Endothelial cell of coronary artery (primary cell): ENCODE data around the gene TSEN34. TPM values are rescaled to one million over a fixed set of nuclear protein-coding genes. Genes with fewer than 3 reads are reported as not detected.

Source experiments
- total RNA-seq: library from RNA; depleted of rRNA; stranded (reverse); fragments of >200 nt; gene quantifications from 2 replicates; pipeline ENCODE4 v1.2.3, GENCODE V29; 2014

TSEN34 gene
- total RNA-seq = 38.1 and 44.1 TPM in 2 replicates

GRCh38 chr19:54191011-54191810 is at the start of gene TSEN34:
TSEN34 (plus strand) TSS chr19:54191308; CDS start chr19:54191365, 57 bp downstream.

DNA sequence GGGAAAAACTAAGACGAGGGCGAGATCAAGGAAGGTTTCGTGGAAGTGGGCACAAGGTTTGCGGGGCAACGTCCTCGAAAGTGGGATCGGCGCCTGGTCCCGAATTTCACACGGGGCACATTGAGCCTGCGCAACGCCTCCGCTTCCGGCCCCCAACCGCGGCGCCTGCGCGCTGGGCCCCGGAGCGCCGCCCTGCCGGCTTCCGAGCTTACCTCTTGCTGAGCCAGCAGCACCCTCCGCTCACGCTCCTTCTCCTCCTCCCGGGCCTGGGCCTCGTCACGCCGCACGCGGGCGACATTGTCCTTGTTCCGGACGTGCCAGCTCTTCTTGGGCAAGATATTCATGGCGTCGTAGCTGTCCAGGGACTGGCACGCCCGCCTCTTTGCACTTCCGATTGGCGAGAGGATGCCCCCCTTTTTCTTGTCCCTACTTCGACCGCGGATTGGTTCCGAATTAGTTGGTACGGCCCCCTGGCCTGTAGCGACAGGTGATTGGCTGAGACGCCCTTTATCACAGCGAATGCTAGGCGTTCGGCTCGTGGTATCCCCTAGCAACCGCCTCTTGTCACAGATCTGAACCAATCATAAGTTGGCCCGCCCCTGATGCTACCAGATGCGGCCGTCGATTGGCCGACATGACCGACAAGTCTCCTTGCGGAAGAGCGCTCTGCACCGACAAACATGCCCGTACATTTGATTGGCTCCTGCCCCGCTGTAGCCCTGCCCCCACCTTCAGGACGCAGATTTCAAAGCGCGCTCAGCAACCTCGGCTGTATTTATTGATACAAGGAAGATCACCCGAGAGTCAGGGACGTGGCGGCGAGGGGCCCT is 31.5 kb upstream of the TSEN34 start, which contains the start of gene LENG1:
LENG1 (minus strand) TSS at position 370 of the 830 bp plus-strand sequence; CDS start at position 344, 26 bp downstream.

GRCh38 chr19:54172471-54173358 is 18.4 kb upstream of the TSEN34 start, which contains the start of gene TMC4:
TMC4 (minus strand) TSS chr19:54173160; CDS start chr19:54173117, 43 bp downstream.

DNA sequence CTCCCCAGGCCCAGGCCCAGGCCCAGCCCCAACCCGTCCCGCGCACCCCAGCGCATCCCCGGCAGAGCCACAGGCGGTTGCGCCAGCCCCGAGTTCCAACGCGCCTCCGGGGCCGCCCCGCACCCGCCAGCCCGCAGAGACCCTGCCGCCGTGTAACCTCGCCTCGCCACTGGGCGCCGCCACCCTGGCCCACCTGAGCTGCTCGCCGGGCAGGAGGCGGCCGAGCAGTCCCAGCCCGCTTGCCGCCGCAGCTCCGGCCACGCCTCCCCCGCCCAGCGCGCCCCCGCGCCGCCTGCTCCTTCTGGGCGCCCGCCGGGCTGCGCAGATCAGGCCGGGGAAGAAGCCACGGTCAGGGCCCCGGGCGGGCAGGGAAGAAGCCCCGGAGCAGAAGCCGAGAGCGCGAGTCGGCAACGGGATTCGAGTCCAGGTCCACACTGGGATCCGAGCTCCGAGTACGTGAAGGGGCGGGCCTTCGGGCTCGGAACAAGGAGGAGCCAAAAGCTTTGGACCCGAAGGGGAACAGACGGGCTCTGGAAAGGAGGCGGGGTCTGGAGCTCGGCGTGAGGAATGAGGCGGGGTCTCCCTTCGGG is 1.9 kb upstream of the TSEN34 start, which contains the start of gene MBOAT7:
MBOAT7 (minus strand) TSS at position 436 of the 590 bp plus-strand sequence. CDS start 1,072 bp downstream, outside the sequence.

GRCh38 chr19:54222474-54223276 is 31.6 kb downstream of the TSEN34 start, which contains the start of gene LILRB3:
LILRB3 (minus strand) TSS chr19:54223007; CDS start chr19:54222976, 31 bp downstream.

GRCh38 chr19:54242646-54243045 is 51.5 kb downstream of the TSEN34 start, which contains the start of gene LILRA6:
LILRA6 (minus strand) TSS chr19:54242790.

Other genes starting within 250 kb of the TSEN34 start
- gene CACNG8, start 228.4 kb upstream of the TSEN34 start, total RNA-seq = 1.7 and 3.6 TPM in 2 replicates
- 1.6 and 3.3 TPM in 2 replicates for gene CACNG6, start 199.7 kb upstream of the TSEN34 start, total RNA-seq
- not detected in 2 replicates for gene VSTM1, start 127.4 kb upstream of the TSEN34 start, total RNA-seq
- not detected in 2 replicates for gene TARM1, start 109.9 kb upstream of the TSEN34 start, total RNA-seq
- 0.19 TPM in 1 of 2 replicates, not detected in the other for gene OSCAR, start 90.5 kb upstream of the TSEN34 start, total RNA-seq
- gene NDUFA3, start 88.5 kb upstream of the TSEN34 start, total RNA-seq = 15.0 and 18.3 TPM in 2 replicates
- 23.1 and 28.9 TPM in 2 replicates for gene TFPT, start 75.7 kb upstream of the TSEN34 start, total RNA-seq
- 68.6 and 74.4 TPM in 2 replicates for gene PRPF31, start 75.6 kb upstream of the TSEN34 start, total RNA-seq
- 11.3 and 11.4 TPM in 2 replicates for gene CNOT3, start 53.5 kb upstream of the TSEN34 start, total RNA-seq
- 6.9 and 7.9 TPM in 2 replicates for gene LENG1, start 31.6 kb upstream of the TSEN34 start, total RNA-seq
- gene TMC4, start 18.1 kb upstream of the TSEN34 start, total RNA-seq = not detected in 2 replicates
- 38.2 and 50.6 TPM in 2 replicates for gene MBOAT7, start 1.7 kb upstream of the TSEN34 start, total RNA-seq
- gene RPS9, start 9.6 kb downstream of the TSEN34 start, total RNA-seq = 2,394 and 3,413 TPM in 2 replicates
- not detected in 2 replicates for gene LILRB3, start 31.7 kb downstream of the TSEN34 start, total RNA-seq
- not detected in 2 replicates for gene LILRA6, start 51.5 kb downstream of the TSEN34 start, total RNA-seq
- gene LILRB5, start 66.0 kb downstream of the TSEN34 start, total RNA-seq = not detected in 2 replicates
- not detected in 2 replicates for gene LILRB2, start 89.8 kb downstream of the TSEN34 start, total RNA-seq
- not detected in 2 replicates for gene LILRA5, start 121.9 kb downstream of the TSEN34 start, total RNA-seq
- not detected in 2 replicates for gene LILRA4, start 147.9 kb downstream of the TSEN34 start, total RNA-seq
- not detected in 2 replicates for gene LAIR1, start 173.6 kb downstream of the TSEN34 start, total RNA-seq
- gene TTYH1, start 224.2 kb downstream of the TSEN34 start, total RNA-seq = not detected in 2 replicates